HG03139 (cell line): Measurements from ENCODE around the gene B3GNT2.
"Not testable (repeated sequence)": the region's sequence is repeated elsewhere in the genome, so short reads cannot be mapped to it uniquely, and the experiment has no call there.

Experiments used
- ATAC-seq: cut with Tn5 transposase; IDR thresholded peaks from one replicate; pipeline ENCODE4 v1.9.1; 2021; ENCODE audit not compliant: unreplicated experiment

Gene B3GNT2

GRCh38 chr2:62234755-62235655, 39.1 kb downstream of the B3GNT2 start:
- ATAC-seq, result no peak

DNA sequence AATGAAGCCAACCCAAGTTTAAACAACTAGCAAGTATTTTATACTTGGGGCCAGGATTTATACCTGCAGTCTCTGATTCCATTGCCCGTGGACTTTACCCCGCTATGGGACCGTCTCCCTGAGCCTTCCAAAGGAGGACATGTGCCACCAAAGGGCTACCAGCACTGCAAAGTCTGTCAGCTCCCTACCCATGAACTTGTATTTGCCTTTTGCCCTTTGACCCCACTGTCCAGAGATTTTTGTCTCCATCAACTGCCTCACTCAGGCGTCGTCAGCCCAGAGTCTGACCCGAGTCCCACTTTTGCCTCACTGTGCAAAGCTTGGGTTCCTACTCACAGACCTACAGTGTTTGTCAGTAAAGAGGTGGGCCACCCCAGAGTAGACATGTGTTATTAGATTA, 40.6 kb downstream of the B3GNT2 start:
- ATAC-seq, result no peak

- ATAC-seq, result no peak
Measured at GRCh38 chr2:62238236-62238635, 42.3 kb downstream of the B3GNT2 start.

GRCh38 chr2:62240546-62240945, 44.6 kb downstream of the B3GNT2 start:
- ATAC-seq, result no peak

GRCh38 chr2:62243983-62244382, 48.1 kb downstream of the B3GNT2 start:
- no peak for ATAC-seq

GRCh38 chr2:62248226-62248625, 52.3 kb downstream of the B3GNT2 start:
- ATAC-seq, result no peak

- no peak for ATAC-seq
Measured at GRCh38 chr2:62250239-62250638, 54.3 kb downstream of the B3GNT2 start.

DNA sequence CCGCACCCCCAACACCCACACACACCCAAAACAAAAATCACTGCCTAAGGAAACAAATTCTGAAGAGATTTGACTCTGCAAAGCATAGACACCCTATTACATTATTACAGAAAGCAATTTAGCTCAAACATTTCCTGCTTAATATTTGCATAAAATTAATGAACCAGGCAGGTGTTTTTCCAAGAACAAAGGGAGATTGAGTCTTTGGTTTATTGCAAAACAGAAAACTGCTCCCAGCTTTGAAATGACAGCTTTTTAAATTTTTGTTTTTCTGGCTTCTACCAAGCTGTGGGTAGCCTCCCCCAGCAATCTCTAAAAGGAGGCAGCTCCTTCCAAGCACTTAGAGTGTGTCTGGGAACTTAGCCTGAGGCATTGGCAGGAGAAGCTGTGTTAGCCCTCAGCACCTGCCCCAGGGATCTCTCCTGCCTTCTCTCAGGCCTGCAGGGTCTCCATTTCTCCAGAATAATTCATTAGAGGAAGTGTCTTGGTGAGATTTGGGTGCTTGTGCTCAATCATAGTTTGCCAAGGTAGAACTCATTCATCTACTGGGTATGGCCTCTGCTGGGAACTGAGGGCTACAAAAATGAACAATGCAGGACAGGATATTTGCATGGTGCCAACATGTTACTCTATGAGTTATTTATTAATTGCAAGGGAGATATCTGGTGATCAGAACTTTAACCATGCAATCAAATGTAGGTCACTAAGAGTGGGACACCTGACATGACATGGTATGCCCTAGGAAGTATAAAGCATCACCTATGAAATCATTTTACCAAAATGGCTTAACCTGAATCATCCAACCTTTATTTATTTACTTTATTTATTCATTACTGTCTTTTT, 58.7 kb downstream of the B3GNT2 start:
- ATAC-seq, result no peak

- no peak for ATAC-seq
Measured at GRCh38 chr2:62257466-62257865, 61.6 kb downstream of the B3GNT2 start.

DNA sequence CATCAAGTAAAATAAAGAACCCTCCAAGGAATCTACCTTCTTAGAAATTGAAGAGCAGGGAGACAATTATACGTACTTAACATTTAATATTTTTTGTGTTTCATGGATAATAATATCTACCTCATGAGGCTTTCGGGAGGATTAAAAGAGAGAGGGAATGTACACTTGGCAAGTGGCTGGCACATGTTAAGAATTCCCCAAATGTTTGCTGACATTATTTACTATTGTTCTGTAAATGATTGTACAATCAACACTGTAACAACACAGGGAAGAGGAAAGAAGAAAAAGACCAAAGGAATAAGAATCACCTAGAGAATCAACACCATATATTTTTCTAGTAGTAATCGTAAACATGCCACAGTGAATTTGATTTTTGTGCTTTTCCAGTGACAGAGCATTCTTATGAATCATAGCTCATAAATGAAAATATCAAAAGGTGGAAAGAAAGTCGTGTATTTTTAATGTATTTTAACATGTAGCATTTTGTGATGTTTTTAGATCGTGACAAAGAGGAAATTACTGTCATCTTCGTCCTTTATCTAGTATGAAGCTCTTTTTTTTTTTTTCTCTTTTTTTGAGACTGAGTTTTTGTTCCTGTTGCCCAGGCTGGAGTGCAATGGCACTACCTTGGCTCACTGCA, 67.3 kb downstream of the B3GNT2 start:
- no peak for ATAC-seq

- ATAC-seq, result no peak
Measured at GRCh38 chr2:62264186-62264585, 68.3 kb downstream of the B3GNT2 start.

- ATAC-seq, result no peak
Measured at GRCh38 chr2:62265106-62265505, 69.2 kb downstream of the B3GNT2 start.

GRCh38 chr2:62266433-62267038, 70.6 kb downstream of the B3GNT2 start:
- no peak for ATAC-seq

DNA sequence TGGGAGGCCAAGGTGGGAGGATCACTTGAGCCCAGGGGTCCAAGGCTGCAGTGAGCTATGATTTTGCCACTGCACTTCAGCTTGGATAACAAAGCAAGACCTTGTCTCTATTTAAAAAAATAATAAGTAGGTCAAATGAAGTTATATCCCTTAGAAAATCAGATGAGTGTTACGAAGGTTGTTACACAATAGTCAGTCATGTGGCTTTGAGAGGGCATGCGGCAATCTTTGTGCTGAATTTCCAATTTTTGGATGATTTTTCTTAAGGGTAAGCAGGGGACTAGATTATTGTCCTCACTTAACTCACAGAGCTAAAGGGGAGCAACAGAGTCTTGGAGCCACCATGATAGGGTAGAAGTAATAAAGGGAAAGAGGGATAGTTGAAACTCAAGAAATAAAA, 71.8 kb downstream of the B3GNT2 start:
- no peak for ATAC-seq

GRCh38 chr2:62268681-62269188, 72.8 kb downstream of the B3GNT2 start:
- not testable (repeated sequence) for ATAC-seq

DNA sequence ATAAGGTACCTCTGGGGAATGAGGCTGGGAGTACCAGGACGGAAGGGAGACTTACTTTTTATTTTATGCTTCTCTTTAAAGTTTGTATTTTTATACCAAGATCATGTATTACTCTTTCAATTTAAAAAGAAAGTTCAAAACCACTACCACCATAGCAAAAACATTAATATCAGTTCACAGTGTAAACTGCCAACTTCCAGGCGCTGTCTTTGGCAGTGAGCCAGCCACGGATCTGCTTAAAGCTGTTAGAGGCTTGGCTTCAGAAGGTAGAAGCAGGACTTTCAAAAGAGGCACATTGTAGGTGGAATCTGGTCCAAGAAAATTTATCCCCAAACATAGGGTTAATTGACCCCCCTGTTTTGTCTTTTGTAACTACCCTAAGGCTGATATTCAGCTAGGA, 74.8 kb downstream of the B3GNT2 start:
- no peak for ATAC-seq
